HS-27A (cell line): ENCODE results near the gene C8B.

ENCODE experiments used
- DNase-seq: peaks from one replicate; pipeline ENCODE4 v3.0.0-alpha.2; 2012; ENCODE audit warnings: low read depth, missing footprints

Gene C8B

GRCh38 chr1:56965916-56966697 lies at the start of gene C8B:
C8B (minus strand) TSS chr1:56966015; CDS start chr1:56965948, 67 bp downstream.
- no peak for DNase-seq

- no peak for DNase-seq
Measured at GRCh38 chr1:57015071-57015470, 49.3 kb upstream of the C8B start.

GRCh38 chr1:57013522-57013921 lies 47.7 kb upstream of the C8B start:
- no peak for DNase-seq

- DNase-seq, result no peak
Measured at GRCh38 chr1:57012315-57012714, 46.5 kb upstream of the C8B start.

GRCh38 chr1:57010511-57010910 lies 44.7 kb upstream of the C8B start:
- no peak for DNase-seq

- DNase-seq, result no peak
Measured at GRCh38 chr1:57007948-57008347, 42.1 kb upstream of the C8B start.

GRCh38 chr1:57007472-57007871 lies 41.7 kb upstream of the C8B start:
- DNase-seq, result no peak

GRCh38 chr1:57003398-57004139 lies 37.8 kb upstream of the C8B start:
- no peak for DNase-seq

GRCh38 chr1:56995414-56996100 lies 29.7 kb upstream of the C8B start:
- DNase-seq, result no peak

- no peak for DNase-seq
Measured at GRCh38 chr1:56993475-56993874, 27.7 kb upstream of the C8B start.

- no peak for DNase-seq
Measured at GRCh38 chr1:56992318-56993125, 26.7 kb upstream of the C8B start.

- DNase-seq, result no peak
Measured at GRCh38 chr1:56991576-56991975, 25.8 kb upstream of the C8B start.

GRCh38 chr1:56986397-56986796 lies 20.6 kb upstream of the C8B start:
- DNase-seq, result no peak

- DNase-seq, result no peak
Measured at GRCh38 chr1:56985857-56986256, 20.0 kb upstream of the C8B start.

- DNase-seq, result no peak
Measured at GRCh38 chr1:56983484-56983883, 17.7 kb upstream of the C8B start.

- no peak for DNase-seq
Measured at GRCh38 chr1:56979986-56980755, 14.4 kb upstream of the C8B start.

- DNase-seq, result no peak
Measured at GRCh38 chr1:56978819-56979218, 13.0 kb upstream of the C8B start.

GRCh38 chr1:56977910-56978309 lies 12.1 kb upstream of the C8B start:
- DNase-seq, result no peak

- DNase-seq, result no peak
Measured at GRCh38 chr1:56975446-56975845, 9.6 kb upstream of the C8B start.

GRCh38 chr1:56973923-56974742 lies 8.3 kb upstream of the C8B start:
- DNase-seq, result no peak
